GM21526 (cell line): ENCODE results near the gene CILP2.
A peak's percentile ranks its signal among the peaks of the same experiment; 100 is the strongest.

Experiments used
- ATAC-seq: cut with Tn5 transposase; IDR thresholded peaks from one replicate; pipeline ENCODE4 v1.9.1; 2021; ENCODE audit warnings: moderate library complexity; ENCODE audit not compliant: unreplicated experiment, low FRiP score

The CILP2 gene

GRCh38 chr19:19505669-19506326 is 32.3 kb upstream of the CILP2 start:
- ATAC-seq: no peak

DNA sequence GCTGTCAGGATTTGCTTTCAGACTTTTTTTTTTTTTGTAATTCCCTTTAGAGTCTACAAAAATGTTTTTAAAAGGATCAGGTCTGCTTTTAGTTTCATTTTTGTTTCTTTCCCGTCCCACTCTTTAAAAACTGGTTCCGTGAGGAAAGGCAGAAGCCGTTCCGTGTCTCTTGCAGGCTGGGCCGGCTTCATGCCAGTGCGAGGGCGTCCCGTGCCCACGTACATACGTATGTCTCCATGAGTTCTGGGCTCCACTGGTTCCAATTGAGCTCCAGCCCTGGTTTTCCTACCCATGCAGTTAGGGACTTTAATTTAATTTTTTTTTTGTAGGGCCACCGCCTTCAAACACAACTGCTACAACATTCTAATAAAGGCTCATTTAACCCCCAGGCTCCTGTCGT is 31.5 kb upstream of the CILP2 start:
- ATAC-seq: no peak

DNA sequence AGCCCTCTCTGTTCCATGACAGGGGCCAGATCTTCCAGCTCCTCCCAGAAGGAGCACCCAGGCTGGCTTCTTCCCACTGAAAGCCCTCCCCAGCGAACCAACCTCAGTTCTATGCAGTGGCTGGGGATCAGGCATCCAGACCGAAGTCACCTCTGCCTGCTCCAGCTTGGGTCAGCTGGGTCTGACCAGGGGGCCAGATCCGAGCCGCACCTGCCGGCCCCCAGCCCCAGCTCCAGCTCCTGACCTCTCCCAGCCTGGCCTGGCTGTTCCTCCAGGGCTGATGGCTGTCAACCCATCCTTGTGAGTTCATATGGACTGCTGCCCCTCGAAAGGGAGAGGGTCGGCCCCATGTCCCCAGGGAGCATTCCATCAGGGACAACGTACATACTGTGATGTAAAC is 30.7 kb upstream of the CILP2 start:
- ATAC-seq: no peak

- no peak for ATAC-seq
These were observed 29.8 kb upstream of the CILP2 start for GRCh38 chr19:19508217-19508616.

- ATAC-seq: no peak
These were observed 27.6 kb upstream of the CILP2 start for GRCh38 chr19:19510432-19510831.

GRCh38 chr19:19513682-19514081 is 24.4 kb upstream of the CILP2 start:
- ATAC-seq: no peak

GRCh38 chr19:19514215-19514657 is 23.8 kb upstream of the CILP2 start:
- no peak for ATAC-seq

GRCh38 chr19:19514881-19515641 is 23.0 kb upstream of the CILP2 start, which contains the start of gene TSSK6:
Gene TSSK6, minus strand, starts transcription at chr19:19515548. Its CDS starts 121 bp downstream, at chr19:19515427.
- no peak for ATAC-seq

DNA sequence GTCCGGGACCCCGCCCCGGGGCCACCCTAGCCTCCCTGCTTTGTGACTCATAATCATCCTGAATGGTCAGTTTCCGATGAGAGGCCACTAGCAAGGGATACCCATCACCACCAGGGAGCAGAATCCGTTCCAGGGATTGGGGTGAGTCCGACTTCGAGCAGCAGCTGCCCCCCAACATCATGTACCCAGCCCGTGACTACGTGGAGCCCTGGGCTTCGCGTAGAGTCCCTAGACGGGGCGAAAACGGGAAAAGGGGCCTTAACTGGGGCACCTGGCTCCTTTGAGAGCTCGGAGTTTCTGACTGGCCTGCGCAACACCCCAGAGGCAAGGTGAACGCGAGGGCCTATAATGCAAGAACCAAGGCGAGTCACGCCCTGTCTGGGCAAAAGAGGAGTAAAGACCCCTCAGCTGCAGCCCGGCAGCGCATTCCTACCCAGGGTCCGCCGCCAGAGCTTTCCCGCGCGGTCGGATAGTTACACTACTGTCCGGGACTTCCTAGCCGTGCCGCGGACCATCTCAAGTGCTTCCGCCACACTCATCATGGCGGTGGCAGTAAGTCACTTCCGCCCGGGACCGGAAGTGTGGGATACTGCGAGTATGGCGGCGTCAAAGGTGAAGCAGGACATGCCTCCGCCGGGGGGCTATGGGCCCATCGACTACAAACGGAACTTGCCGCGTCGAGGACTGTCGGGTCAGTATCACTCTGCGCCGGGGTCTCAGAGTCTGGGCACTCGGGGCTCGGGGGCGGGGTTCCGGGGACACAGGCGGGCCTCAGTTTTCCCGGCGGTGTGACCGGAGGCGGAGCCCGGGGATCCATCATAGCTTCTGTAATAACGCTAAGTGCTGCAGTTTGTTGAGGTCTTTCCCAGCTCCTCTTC is 22.2 kb upstream of the CILP2 start, which contains the start of gene NDUFA13:
Gene NDUFA13 (plus strand): TSS at position 584 of the 878 bp plus-strand sequence. CDS start 14 bp downstream, at position 598.
- peak; percentile 77 for ATAC-seq

- ATAC-seq: no peak
These were observed 20.8 kb upstream of the CILP2 start for GRCh38 chr19:19517235-19517619.

DNA sequence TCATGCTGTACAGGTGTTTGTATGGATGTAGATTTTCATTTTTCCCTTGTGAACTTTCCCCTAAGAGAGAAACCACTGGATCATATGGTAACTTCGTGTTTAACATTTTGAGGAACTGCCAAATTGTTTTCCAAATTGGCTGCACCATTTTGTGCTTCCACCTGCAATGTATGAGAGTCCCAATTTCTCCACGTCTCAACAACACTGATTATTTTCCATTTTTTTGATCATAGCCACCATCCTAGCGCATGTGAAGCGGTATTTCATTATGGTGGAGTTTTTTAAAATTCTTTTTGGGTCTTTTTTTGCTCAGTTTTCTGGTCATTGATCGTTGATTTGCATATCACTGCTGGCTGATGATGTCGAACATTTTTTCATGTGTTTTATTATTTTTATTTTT is 17.1 kb upstream of the CILP2 start:
- no peak for ATAC-seq

DNA sequence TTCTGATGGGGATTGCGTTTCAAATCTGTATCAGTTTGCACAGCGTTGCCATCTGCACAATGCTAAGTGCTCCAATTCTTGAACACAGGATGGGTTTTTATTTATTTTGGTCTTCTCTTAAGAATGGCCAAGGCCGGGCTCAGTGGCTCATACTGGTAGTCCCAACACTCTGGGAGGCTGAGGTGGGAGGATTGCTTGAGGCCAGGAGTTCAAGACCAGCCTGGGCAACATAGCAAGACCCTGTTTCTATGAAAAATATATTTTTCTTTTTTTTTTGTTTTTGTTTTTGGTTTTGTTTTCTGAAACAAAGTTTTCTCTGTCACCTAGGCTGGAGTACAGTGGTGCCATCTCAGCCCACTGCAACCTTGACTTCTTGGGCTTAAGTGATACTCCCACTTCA is 14.9 kb upstream of the CILP2 start:
- no peak for ATAC-seq

DNA sequence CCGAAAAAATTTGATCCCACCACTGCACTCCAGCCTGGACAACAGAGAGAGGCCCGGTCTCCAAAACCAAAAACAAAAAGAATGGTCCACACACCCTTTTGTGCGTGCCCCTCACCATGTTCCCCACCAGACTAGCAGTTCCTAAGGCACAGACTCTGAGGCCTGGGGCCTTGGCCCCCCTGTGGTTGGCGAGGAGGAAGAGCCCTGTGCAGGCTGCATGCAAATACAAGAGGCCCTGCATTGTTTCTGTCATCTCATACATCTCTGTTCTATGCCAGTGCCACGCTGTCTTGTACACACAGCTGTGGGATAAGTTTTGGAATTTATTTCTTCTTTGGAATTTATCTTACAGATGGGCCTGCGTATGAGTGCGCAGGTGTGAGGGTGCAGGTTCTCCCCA is 14.0 kb upstream of the CILP2 start:
- no peak for ATAC-seq

DNA sequence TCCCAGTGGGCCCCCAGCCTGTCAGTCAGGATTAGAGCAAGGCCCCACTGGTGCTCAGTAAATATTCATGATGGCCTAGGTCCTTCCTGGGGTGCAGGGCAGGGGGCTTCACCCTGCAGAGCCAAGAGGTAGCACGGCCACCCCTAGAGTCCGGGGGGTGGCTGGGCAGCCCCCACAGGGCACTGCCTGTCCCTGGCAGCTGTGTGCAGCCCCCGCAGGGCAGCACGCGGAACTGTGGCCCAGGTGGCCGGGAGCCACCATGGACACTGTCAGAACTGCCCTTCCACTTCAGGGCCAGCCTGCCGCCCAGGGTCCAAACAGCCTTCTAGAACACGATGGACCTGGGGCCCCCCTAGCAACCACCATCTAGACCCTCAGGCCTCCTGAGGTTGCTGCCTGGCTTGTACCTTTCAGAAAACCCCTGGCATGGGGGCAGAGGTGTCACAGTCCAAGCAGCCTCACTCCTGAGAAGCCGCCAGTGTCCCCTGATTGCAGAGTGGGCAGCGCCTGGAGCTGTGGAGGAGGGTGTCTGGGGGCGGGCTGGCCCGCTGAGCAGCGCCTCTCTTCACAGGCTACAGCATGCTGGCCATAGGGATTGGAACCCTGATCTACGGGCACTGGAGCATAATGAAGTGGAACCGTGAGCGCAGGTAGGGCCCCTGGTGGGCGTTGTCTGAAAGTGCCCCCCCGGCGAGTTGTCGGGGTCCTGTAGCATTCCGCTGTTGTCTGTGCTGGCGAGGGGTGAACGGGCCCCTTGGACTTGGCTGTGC is 12.3 kb upstream of the CILP2 start:
- no peak for ATAC-seq

DNA sequence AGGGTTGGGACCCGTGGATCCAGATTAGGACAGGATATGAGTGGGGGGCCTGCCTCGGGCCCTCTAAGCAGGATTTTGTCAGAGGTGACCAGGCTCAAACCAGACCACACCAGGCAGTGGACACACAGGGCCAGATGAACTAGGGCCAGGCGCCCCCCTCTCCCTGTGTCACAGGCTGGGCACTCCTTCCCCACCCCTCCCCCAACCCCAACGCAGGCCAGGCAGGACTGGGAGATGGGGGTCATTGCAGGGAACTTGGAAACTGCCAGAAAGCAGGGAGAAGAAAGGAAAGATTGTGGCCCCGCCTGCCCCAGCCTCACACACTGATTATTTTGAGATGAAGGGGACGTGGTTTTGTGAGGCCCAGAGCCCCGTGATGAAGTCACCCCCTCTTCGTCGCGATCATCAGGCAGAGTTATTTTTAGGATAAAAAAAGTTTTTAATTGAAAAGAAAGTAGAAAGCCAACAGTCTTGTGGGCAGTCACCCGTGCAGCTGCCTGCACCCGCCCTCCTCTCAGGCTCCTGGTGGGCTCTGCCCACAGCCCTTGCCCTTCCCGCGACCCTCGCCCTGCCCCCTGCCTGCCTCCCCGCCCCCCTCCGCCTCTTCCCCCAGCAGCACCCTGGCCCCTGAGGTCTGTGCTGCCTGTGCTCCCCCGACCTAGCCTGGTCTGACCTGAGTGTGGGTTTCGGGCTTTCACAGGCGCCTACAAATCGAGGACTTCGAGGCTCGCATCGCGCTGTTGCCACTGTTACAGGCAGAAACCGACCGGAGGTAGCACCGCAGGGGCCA is 11.3 kb upstream of the CILP2 start:
- no peak for ATAC-seq

DNA sequence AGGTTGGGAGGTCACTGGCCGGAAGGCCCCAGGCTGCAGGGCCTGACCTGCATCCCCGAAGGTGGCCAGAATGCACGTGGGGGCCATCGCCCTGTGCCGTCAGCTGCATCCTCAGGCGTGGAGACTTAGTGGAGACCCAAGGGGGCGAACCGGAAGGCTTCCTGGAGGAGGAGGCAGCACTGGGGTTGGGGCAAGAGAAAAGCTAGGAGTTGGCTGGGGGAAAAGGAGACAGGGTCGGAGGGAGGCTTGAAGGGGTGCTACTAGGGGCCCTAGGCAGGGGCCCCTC is 10.8 kb upstream of the CILP2 start:
- no peak for ATAC-seq

- no peak for ATAC-seq
These were observed 10.1 kb upstream of the CILP2 start for GRCh38 chr19:19527674-19528625.

- no peak for ATAC-seq
These were observed 9.2 kb upstream of the CILP2 start, which contains the start of gene YJEFN3 for GRCh38 chr19:19528721-19529490. Gene YJEFN3, plus strand, starts transcription at chr19:19528911. Its CDS starts 22 bp downstream, at chr19:19528933.
